Measurements from ENCODE around the gene COTL1.

The COTL1 gene

GRCh38 chr16:84613408-84614072, 4.3 kb downstream of the COTL1 start:
- no peak for DNase-seq

GRCh38 chr16:84612686-84613085, 5.2 kb downstream of the COTL1 start:
- DNase-seq = no peak

- DNase-seq = no peak
Measured at GRCh38 chr16:84611041-84611440, 6.8 kb downstream of the COTL1 start.

GRCh38 chr16:84610376-84610775, 7.5 kb downstream of the COTL1 start:
- DNase-seq = no peak

GRCh38 chr16:84609563-84610177, 8.2 kb downstream of the COTL1 start:
- DNase-seq = no peak

- DNase-seq = no peak
Measured at GRCh38 chr16:84608282-84608681, 9.6 kb downstream of the COTL1 start.

- no peak for DNase-seq
Measured at GRCh38 chr16:84607694-84608093, 10.2 kb downstream of the COTL1 start.

- DNase-seq = no peak
Measured at GRCh38 chr16:84607061-84607460, 10.8 kb downstream of the COTL1 start.

- no peak for DNase-seq
Measured at GRCh38 chr16:84606081-84606875, 11.6 kb downstream of the COTL1 start.

- no peak for DNase-seq
Measured at GRCh38 chr16:84605339-84605848, 12.5 kb downstream of the COTL1 start.

- no peak for DNase-seq
Measured at GRCh38 chr16:84604477-84605013, 13.3 kb downstream of the COTL1 start.

- no peak for DNase-seq
Measured at GRCh38 chr16:84603940-84604339, 13.9 kb downstream of the COTL1 start.

GRCh38 chr16:84603140-84603816, 14.6 kb downstream of the COTL1 start:
- peak; percentile 60 for DNase-seq

- no peak for DNase-seq
Measured at GRCh38 chr16:84600343-84601229, 17.3 kb downstream of the COTL1 start.

GRCh38 chr16:84599521-84600202, 18.2 kb downstream of the COTL1 start:
- DNase-seq = peak; percentile 78

GRCh38 chr16:84598360-84598759, 19.5 kb downstream of the COTL1 start:
- no peak for DNase-seq

- DNase-seq = no peak
Measured at GRCh38 chr16:84597931-84598351, 19.9 kb downstream of the COTL1 start.

GRCh38 chr16:84597528-84597896, 20.4 kb downstream of the COTL1 start:
- DNase-seq = no peak

GRCh38 chr16:84596801-84597527, 20.9 kb downstream of the COTL1 start:
- no peak for DNase-seq

GRCh38 chr16:84596161-84596560, 21.7 kb downstream of the COTL1 start:
- DNase-seq = no peak
